Stimulated activated naive CD8-positive, alpha-beta T cell treated with anti-CD3 and anti-CD28 coated beads, Interleukin-15, Interleukin-2, amounts not matched to agents 100 ng/mL and 50 ng/mL, for 24 hours (primary cell): ENCODE data around the gene ELAVL4.

Experiments used
- H3K27ac Mint-ChIP-seq: one replicate; pipeline ENCODE4 v1.8.0; 2021; ENCODE audit warnings: mild to moderate bottlenecking, mixed read lengths
- H3K27me3 Mint-ChIP-seq: one replicate; pipeline ENCODE4 v1.8.0; 2021; ENCODE audit warnings: mixed read lengths
- H3K36me3 Mint-ChIP-seq: one replicate; pipeline ENCODE4 v1.8.0; 2021; ENCODE audit warnings: low read depth, mixed read lengths
- H3K4me1 Mint-ChIP-seq: one replicate; pipeline ENCODE4 v1.8.0; 2021; ENCODE audit warnings: low read depth, mixed read lengths
- H3K4me3 Mint-ChIP-seq: one replicate; pipeline ENCODE4 v1.8.0; 2021; ENCODE audit warnings: mild to moderate bottlenecking, mixed read lengths
- H3K9me3 Mint-ChIP-seq: one replicate; pipeline ENCODE4 v1.8.0; 2021; ENCODE audit warnings: mixed read lengths

ELAVL4 gene

GRCh38 chr1:50106095-50106761, 2.5 kb upstream of the ELAVL4 start:
- peaks cover 57% of the 10 kb centered on the region for H3K27me3 Mint-ChIP-seq
- H3K9me3 Mint-ChIP-seq: no peaks in the 10 kb centered on the region
- no peaks in the 10 kb centered on the region for H3K36me3 Mint-ChIP-seq
- H3K4me1 Mint-ChIP-seq: peaks cover 22% of the 10 kb centered on the region
- H3K4me3 Mint-ChIP-seq: no peak overlapping the region
- no peak overlapping the region for H3K27ac Mint-ChIP-seq

GRCh38 chr1:50109116-50109515, 396 bp downstream of the ELAVL4 start:
- no peak overlapping the region for H3K4me3 Mint-ChIP-seq
- no peaks in the 10 kb centered on the region for H3K9me3 Mint-ChIP-seq
- H3K27me3 Mint-ChIP-seq: peaks cover 76% of the 10 kb centered on the region
- H3K36me3 Mint-ChIP-seq: no peaks in the 10 kb centered on the region
- H3K4me1 Mint-ChIP-seq: peaks cover 22% of the 10 kb centered on the region
- no peak overlapping the region for H3K27ac Mint-ChIP-seq

GRCh38 chr1:50109647-50110075, 941 bp downstream of the ELAVL4 start:
- Mint-ChIP-seq H3K36me3 (no peaks in the 10 kb centered on the region), H3K9me3 (no peaks in the 10 kb centered on the region), H3K4me3 (peak overlapping the region; percentile 65), H3K27ac (no peak overlapping the region), H3K4me1 (peaks cover 22% of the 10 kb centered on the region), H3K27me3 (peaks cover 79% of the 10 kb centered on the region)

GRCh38 chr1:50110151-50110550, 1.4 kb downstream of the ELAVL4 start:
- peak overlapping the region; percentile 65 for H3K4me3 Mint-ChIP-seq
- H3K27me3 Mint-ChIP-seq: peaks cover 78% of the 10 kb centered on the region
- no peaks in the 10 kb centered on the region for H3K36me3 Mint-ChIP-seq
- peaks cover 22% of the 10 kb centered on the region for H3K4me1 Mint-ChIP-seq
- no peak overlapping the region for H3K27ac Mint-ChIP-seq
- no peaks in the 10 kb centered on the region for H3K9me3 Mint-ChIP-seq

GRCh38 chr1:50110656-50111055, 1.9 kb downstream of the ELAVL4 start:
- peaks cover 74% of the 10 kb centered on the region for H3K27me3 Mint-ChIP-seq
- H3K4me1 Mint-ChIP-seq: peaks cover 22% of the 10 kb centered on the region
- H3K36me3 Mint-ChIP-seq: no peaks in the 10 kb centered on the region
- H3K4me3 Mint-ChIP-seq: peak overlapping the region; percentile 65
- no peak overlapping the region for H3K27ac Mint-ChIP-seq
- no peaks in the 10 kb centered on the region for H3K9me3 Mint-ChIP-seq

- H3K9me3 Mint-ChIP-seq: no peaks in the 10 kb centered on the region
- H3K27ac Mint-ChIP-seq: no peak overlapping the region
- peaks cover 73% of the 10 kb centered on the region for H3K27me3 Mint-ChIP-seq
Measured at GRCh38 chr1:50111503-50111902, 2.8 kb downstream of the ELAVL4 start.

GRCh38 chr1:50112193-50112592, 3.5 kb downstream of the ELAVL4 start:
- Mint-ChIP-seq H3K4me3 (no peak overlapping the region), H3K27me3 (peaks cover 73% of the 10 kb centered on the region), H3K27ac (no peak overlapping the region), H3K9me3 (no peaks in the 10 kb centered on the region), H3K36me3 (no peaks in the 10 kb centered on the region), H3K4me1 (peaks cover 22% of the 10 kb centered on the region)

More at GRCh38 chr1:50111503-50111902, 2.8 kb downstream of the ELAVL4 start:
- no peak overlapping the region for H3K4me3 Mint-ChIP-seq
- peaks cover 22% of the 10 kb centered on the region for H3K4me1 Mint-ChIP-seq
- no peaks in the 10 kb centered on the region for H3K36me3 Mint-ChIP-seq

- H3K9me3 Mint-ChIP-seq: no peaks in the 10 kb centered on the region
- no peak overlapping the region for H3K27ac Mint-ChIP-seq
- H3K4me1 Mint-ChIP-seq: no peaks in the 10 kb centered on the region
- H3K27me3 Mint-ChIP-seq: peaks cover 9% of the 10 kb centered on the region
- H3K36me3 Mint-ChIP-seq: no peaks in the 10 kb centered on the region
- no peak overlapping the region for H3K4me3 Mint-ChIP-seq
Measured at GRCh38 chr1:50123071-50123470, 14.4 kb downstream of the ELAVL4 start.

GRCh38 chr1:50126927-50127715, 18.4 kb downstream of the ELAVL4 start:
- no peaks in the 10 kb centered on the region for H3K36me3 Mint-ChIP-seq
- H3K4me1 Mint-ChIP-seq: no peaks in the 10 kb centered on the region
- peaks cover 9% of the 10 kb centered on the region for H3K27me3 Mint-ChIP-seq
- no peak overlapping the region for H3K27ac Mint-ChIP-seq
- no peak overlapping the region for H3K4me3 Mint-ChIP-seq
- H3K9me3 Mint-ChIP-seq: no peaks in the 10 kb centered on the region

- H3K9me3 Mint-ChIP-seq: no peaks in the 10 kb centered on the region
- peaks cover 3% of the 10 kb centered on the region for H3K27me3 Mint-ChIP-seq
- H3K36me3 Mint-ChIP-seq: no peaks in the 10 kb centered on the region
- no peaks in the 10 kb centered on the region for H3K4me1 Mint-ChIP-seq
- H3K27ac Mint-ChIP-seq: no peak overlapping the region
- H3K4me3 Mint-ChIP-seq: no peak overlapping the region
Measured at GRCh38 chr1:50129201-50129600, 20.5 kb downstream of the ELAVL4 start.

- Mint-ChIP-seq H3K36me3 (no peaks in the 10 kb centered on the region), H3K27ac (no peak overlapping the region), H3K9me3 (no peaks in the 10 kb centered on the region), H3K4me1 (no peaks in the 10 kb centered on the region), H3K27me3 (peaks cover 11% of the 10 kb centered on the region), H3K4me3 (no peak overlapping the region)
Measured at GRCh38 chr1:50132347-50132894, 23.7 kb downstream of the ELAVL4 start.

- Mint-ChIP-seq H3K4me3 (no peak overlapping the region), H3K27ac (no peak overlapping the region), H3K9me3 (no peaks in the 10 kb centered on the region), H3K36me3 (no peaks in the 10 kb centered on the region), H3K27me3 (peaks cover 11% of the 10 kb centered on the region), H3K4me1 (no peaks in the 10 kb centered on the region)
Measured at GRCh38 chr1:50135716-50136115, 27.0 kb downstream of the ELAVL4 start.

GRCh38 chr1:50139339-50140181, 30.8 kb downstream of the ELAVL4 start:
- Mint-ChIP-seq H3K36me3 (no peaks in the 10 kb centered on the region), H3K27ac (no peak overlapping the region), H3K4me1 (no peaks in the 10 kb centered on the region), H3K27me3 (peaks cover 8% of the 10 kb centered on the region), H3K9me3 (no peaks in the 10 kb centered on the region), H3K4me3 (no peak overlapping the region)

- no peaks in the 10 kb centered on the region for H3K4me1 Mint-ChIP-seq
- no peak overlapping the region for H3K27ac Mint-ChIP-seq
- peaks cover 8% of the 10 kb centered on the region for H3K27me3 Mint-ChIP-seq
- no peaks in the 10 kb centered on the region for H3K36me3 Mint-ChIP-seq
- no peaks in the 10 kb centered on the region for H3K9me3 Mint-ChIP-seq
- no peak overlapping the region for H3K4me3 Mint-ChIP-seq
Measured at GRCh38 chr1:50140182-50140447, 31.4 kb downstream of the ELAVL4 start.
